Skeletal muscle tissue (tissue), 4 donors: Measurements from ENCODE around the gene ECHDC1. TPM values are rescaled to one million over a fixed set of nuclear protein-coding genes. Genes with fewer than 3 reads are reported as not detected.
"Not testable (repeated sequence)": the region's sequence is repeated elsewhere in the genome, so short reads cannot be mapped to it uniquely, and the experiment has no call there.

Experiments used
- H3K27ac ChIP-seq: one replicate; pipeline ENCODE4 v1.7.0; 2013; ENCODE audit warnings: mild to moderate bottlenecking, low read depth, low read length, inconsistent platforms
- H3K27me3 ChIP-seq, 3 donors: one replicate each; pipeline ENCODE4 v1.7.0; 2013; ENCODE audit warnings: low read length in 3 of 3; ENCODE audit not compliant: control insufficient read depth in 3 of 3, insufficient read depth in 3 of 3
- H3K36me3 ChIP-seq, 3 donors: one replicate each; pipeline ENCODE4 v1.7.0; 2013; ENCODE audit warnings: low read length in 3 of 3; ENCODE audit not compliant: control insufficient read depth in 3 of 3, insufficient read depth in 3 of 3
- H3K4me1 ChIP-seq, 3 donors: one replicate each; pipeline ENCODE4 v1.7.0; 2013; ENCODE audit warnings: low read length in 3 of 3, mild to moderate bottlenecking in 3 of 3; ENCODE audit not compliant: control insufficient read depth in 3 of 3, insufficient read depth in 3 of 3
- H3K4me3 ChIP-seq, 3 donors: one replicate each; pipeline ENCODE4 v1.7.0; 2013; ENCODE audit warnings: low read length in 3 of 3
- H3K9ac ChIP-seq, 3 donors: one replicate each; pipeline ENCODE4 v1.7.0; 2013; ENCODE audit warnings: low read length in 3 of 3, mild to moderate bottlenecking in 3 of 3, moderate library complexity in 2 of 3, low read depth in 1 of 3
- H3K9me3 ChIP-seq, 3 donors: one replicate each; pipeline ENCODE4 v1.7.0; 2013; ENCODE audit warnings: low read length in 3 of 3; ENCODE audit not compliant: control insufficient read depth in 3 of 3
- total RNA-seq: library from RNA; depleted of rRNA; stranded (reverse); fragments of >200 nt; gene quantifications from one replicate; pipeline ENCODE4 v1.2.3, GENCODE V29; 2014
- donor health status: Osteomylitis.

The ECHDC1 gene
- total RNA-seq, 1 donor from 2014 or later, result 36.0 TPM

DNA sequence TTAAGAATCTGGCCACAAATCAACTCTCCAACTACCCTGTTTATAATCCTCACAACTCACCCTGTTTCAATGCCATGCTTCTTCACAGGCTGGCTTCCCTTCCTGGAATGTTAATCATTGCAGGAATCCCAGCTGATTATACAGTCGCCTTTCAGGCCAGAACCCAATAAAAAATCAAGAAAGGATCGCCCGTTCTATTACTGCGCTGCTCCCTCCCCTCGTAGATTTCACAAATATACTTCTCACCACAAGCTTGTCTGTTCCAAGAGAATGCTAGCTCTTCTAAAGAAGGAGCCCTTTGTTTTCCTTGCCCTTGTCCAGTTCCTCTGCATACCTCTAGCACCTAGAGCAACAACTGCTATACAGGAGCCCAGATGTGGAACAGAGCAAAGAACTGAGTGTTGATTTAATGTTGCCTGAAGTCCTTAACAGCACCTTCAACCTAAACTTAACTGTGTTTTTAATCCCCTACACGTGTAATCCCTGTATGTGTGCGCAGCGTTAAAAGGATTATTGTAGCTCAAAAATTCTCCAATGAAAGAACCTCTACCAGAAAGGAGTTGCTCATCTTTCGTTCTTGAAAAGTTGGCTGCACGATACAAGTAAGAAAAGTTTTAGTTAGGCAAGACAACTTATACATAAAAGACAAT is 988 bp downstream of the ECHDC1 start:
- Histone ChIP-seq H3K4me1 (peaks cover 5 to 25% (median 20%) of the 10 kb centered on the region in 3 donors), H3K9ac (peak overlapping the region; percentile 79 to 90 (median 87)), H3K9me3 (no peaks in the 10 kb centered on the region), H3K36me3 (no peaks in the 10 kb centered on the region), H3K27me3 (no peaks in the 10 kb centered on the region), H3K4me3 (peak overlapping the region; percentile 93 to 99 (median 96)), H3K27ac (peak overlapping the region; percentile 70)

DNA sequence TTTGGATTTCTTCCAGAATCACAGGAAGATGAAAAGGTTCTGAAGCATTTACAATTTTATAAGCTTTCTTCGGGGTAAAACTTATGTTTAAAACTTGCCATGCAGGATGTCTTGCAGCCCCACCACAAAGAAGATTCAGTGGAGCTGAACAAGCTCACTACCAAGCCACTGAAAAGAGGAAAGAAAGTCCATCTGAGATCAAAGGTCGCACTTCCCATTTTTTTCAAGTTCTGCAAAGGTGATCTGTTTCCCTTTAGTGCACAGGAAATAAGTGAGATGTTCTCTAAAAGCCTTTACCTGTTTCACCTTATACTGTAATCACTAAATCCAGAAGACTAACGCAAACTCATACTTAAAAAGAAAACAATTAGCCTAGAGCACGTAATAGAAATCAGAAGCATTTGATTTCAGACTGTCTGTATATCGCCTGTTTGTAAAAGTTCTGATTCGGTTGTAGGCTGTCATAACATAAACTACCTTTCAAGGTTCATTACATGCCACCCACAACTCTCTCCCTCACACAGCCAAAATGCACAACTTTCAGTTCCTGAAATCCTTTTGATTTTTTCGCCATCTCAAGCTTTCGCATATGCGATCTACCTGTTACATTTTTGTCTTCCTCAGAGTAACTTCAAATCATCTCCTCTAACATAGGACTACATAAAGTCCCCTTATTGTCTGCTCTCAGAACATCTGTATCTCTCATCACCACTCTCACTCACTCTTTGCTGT is 1.8 kb downstream of the ECHDC1 start:
- H3K27ac ChIP-seq, result no peak overlapping the region

DNA sequence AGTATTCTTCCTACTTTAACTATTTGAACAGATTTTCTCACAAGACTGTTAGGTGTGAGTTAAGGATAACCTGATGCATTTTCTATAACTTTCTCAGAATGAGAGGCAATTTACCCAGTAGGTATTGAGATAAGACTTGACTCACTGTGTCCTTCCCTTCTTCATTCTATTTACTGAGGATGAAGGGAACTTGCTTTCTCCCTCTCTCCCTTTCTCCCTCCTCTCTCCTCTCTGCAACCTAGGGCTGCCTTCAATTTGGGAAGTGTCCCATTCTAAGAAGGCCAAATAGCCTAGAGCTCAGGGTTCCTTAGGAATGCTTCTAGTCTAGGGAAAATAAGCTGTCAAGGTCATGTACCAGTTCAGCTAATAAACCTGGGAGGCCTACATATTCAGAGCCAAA is 3.2 kb downstream of the ECHDC1 start:
- no peaks in the 10 kb centered on the region for H3K36me3 ChIP-seq
- no peak overlapping the region for H3K4me3 ChIP-seq
- no peaks in the 10 kb centered on the region for H3K9me3 ChIP-seq
- no peak overlapping the region for H3K27ac ChIP-seq
- H3K4me1 ChIP-seq, result peaks cover 5 to 25% (median 20%) of the 10 kb centered on the region in 3 donors
- no peaks in the 10 kb centered on the region for H3K27me3 ChIP-seq
- H3K9ac ChIP-seq, result peak overlapping the region in 1 of 3 donors; percentile 4

More for the DNA sequence above, 1.8 kb downstream of the ECHDC1 start:
- H3K4me3 ChIP-seq, result peak overlapping the region; percentile 93 to 99 (median 96)
- peak overlapping the region; percentile 47 to 90 (median 79) for H3K9ac ChIP-seq
- H3K36me3 ChIP-seq, result no peaks in the 10 kb centered on the region
- H3K9me3 ChIP-seq, result no peaks in the 10 kb centered on the region
- H3K4me1 ChIP-seq, result peaks cover 5 to 25% (median 20%) of the 10 kb centered on the region in 3 donors
- H3K27me3 ChIP-seq, result no peaks in the 10 kb centered on the region

DNA sequence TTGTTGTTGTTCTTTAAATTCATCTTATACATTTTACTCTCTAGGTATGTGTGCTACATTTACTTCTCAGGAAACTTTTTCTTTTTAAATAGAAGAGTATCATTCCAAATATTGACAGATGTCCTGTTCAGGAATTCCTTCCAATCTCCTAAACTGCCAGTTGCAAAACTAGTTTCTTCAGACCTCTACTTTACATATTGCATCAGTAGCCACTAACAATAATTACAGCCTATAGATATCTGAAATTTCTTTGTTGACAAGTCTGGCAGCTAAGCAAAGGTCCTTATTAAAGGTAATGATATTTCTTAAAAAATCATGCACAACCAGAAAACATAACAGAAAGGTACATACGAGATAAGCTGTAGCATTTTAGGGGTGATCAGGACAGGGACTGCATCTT is 4.5 kb downstream of the ECHDC1 start:
- Histone ChIP-seq H3K9ac (no peak overlapping the region), H3K27ac (no peak overlapping the region), H3K4me1 (peaks cover 3 to 20% (median 13%) of the 10 kb centered on the region in 3 donors), H3K4me3 (no peak overlapping the region), H3K27me3 (no peaks in the 10 kb centered on the region), H3K9me3 (no peaks in the 10 kb centered on the region), H3K36me3 (no peaks in the 10 kb centered on the region)

DNA sequence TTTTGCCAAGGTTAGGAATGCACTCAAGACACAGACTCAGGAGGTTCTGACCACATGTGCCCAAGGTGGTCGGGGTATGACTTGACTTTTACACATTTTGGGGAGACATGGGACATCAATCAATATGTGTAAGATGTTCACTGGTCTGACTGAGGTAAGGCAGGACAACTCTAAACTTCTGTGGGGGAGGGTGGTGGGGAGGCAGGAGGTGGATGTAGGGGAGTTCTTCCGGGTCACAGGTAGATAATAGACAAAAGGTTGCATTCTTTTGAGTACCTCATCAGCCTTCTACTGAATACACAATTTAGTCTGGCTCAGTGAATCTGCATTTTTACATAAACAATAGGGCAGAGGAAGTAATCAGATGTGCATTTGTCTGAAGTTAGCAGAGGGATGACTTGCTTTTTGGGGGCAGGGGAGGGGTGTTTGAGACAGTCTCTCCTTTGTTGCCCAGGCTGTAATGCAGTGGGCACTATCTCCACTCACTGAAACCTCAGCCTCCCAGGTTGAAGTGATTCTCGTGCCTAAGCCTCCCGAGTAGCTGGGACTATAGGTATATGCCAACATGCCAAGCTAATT is 10.9 kb downstream of the ECHDC1 start:
- Histone ChIP-seq H3K4me3 (no peak overlapping the region), H3K9ac (no peak overlapping the region), H3K27ac (no peak overlapping the region), H3K9me3 (no peaks in the 10 kb centered on the region), H3K36me3 (peaks cover 0 to 3% (median 0%) of the 10 kb centered on the region in 3 donors), H3K27me3 (no peaks in the 10 kb centered on the region), H3K4me1 (no peaks in the 10 kb centered on the region)

DNA sequence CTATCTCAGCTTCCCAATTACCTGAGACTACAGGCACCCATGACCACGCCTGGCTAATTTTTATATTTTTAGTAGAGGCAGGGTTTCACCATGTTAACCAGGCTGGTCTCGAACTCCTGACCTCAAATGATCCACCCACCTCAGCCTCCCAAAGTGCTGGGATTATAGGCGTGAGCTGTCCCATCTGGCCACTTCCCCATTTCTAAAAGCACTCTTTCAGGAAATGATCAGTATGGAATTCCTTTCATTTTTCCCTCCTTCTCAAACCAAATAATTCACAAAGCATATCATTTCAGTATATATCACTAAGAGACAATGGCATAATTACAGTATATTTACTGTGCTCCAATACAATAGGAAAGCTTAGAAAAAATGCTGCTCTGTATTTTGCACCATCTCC is 12.2 kb downstream of the ECHDC1 start:
- not testable (repeated sequence) for H3K9ac ChIP-seq

DNA sequence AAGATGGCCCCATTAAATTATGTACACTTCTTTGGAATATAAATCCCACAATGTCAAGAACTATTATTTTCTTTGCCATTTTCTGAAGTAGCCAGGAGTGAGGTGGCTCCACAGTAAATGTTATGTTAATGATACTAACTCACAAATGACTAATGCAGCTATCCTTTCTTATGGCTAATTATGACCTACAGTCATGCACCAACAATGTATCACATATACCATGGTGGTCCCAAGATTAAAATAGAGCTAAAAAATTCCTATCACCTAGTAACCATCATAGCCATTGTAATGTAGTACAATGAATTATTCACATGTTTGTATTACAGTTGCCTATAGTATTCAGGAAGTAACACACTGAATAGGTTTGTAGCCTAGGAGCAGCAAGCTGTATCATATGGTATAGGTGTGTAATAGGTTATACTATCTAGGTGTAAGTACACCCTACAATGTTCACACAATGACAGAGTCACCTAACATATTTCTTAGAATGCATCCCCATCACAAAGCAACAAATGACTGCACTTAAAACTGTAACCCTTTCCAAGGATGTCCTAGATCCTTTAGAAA is 15.3 kb downstream of the ECHDC1 start:
- H3K27me3 ChIP-seq, result no peaks in the 10 kb centered on the region
- H3K27ac ChIP-seq, result no peak overlapping the region
- H3K4me1 ChIP-seq, result no peaks in the 10 kb centered on the region
- no peak overlapping the region for H3K9ac ChIP-seq
- no peak overlapping the region for H3K4me3 ChIP-seq
- no peaks in the 10 kb centered on the region for H3K9me3 ChIP-seq
- peaks cover 3 to 15% (median 8%) of the 10 kb centered on the region in 3 donors for H3K36me3 ChIP-seq

More for the DNA sequence above, 12.2 kb downstream of the ECHDC1 start:
- H3K27me3 ChIP-seq, H3K4me3 ChIP-seq, H3K4me1 ChIP-seq, H3K27ac ChIP-seq, H3K9me3 ChIP-seq: not testable (repeated sequence)
- peaks cover 0 to 11% (median 5%) of the 10 kb centered on the region in 3 donors for H3K36me3 ChIP-seq

DNA sequence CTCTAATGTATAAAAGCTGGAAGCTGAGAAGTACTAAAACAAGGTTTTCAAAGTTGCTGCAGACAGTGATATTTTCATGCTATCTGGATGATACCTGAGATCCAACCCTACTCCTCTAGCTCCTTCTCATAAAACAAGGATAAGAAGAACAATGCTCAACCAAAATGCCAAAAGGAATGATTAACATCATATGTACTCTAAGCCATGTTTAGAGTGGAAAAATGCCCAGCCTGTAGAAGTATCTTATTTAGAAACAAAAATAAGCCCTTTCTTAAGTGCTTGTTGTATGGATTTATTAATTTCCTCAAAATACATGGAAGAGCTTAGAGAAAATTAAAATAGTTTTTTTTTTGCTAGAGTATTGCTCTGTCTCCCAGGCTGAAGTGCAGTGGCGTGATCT is 23.7 kb downstream of the ECHDC1 start:
- no peak overlapping the region for H3K9ac ChIP-seq
- peaks cover 0 to 3% (median 0%) of the 10 kb centered on the region in 3 donors for H3K36me3 ChIP-seq
- no peaks in the 10 kb centered on the region for H3K27me3 ChIP-seq
- no peaks in the 10 kb centered on the region for H3K9me3 ChIP-seq
- H3K27ac ChIP-seq, result no peak overlapping the region
- H3K4me1 ChIP-seq, result no peaks in the 10 kb centered on the region
- no peak overlapping the region for H3K4me3 ChIP-seq

DNA sequence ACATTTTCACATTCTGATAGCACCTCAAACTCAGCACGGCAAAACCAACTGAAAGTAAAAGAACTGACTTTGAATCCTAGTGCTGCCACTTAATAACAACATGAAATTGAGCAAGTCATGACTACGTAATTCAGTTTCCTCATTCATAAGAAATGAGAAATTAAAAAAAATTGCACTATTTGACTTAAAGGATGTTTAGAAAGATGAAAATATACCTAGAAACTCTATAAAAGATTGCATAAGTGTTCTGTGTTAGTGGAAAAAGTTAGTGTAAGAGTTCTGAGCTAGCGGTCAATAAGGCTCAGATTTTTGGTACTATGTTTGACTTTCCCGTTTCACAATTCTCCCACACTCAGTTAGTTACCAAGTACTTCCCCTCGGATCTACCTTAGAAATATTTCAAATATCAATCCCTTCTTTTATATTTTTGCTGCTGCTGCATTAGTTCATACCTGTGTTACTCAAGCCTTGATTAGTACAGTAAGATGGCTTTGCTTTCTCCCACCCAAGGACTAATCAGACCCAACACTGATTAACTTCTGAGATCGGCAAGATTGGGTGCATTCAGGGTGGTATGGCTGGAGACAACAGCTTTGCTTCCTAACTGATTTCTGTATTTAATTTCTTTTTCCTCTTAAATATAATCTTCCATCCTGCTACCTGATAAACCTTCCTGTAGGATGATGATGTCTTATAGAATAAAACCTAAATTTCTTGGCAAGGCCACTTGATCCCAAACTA is 25.9 kb downstream of the ECHDC1 start:
- no peak overlapping the region for H3K27ac ChIP-seq
- no peaks in the 10 kb centered on the region for H3K27me3 ChIP-seq
- no peaks in the 10 kb centered on the region for H3K4me1 ChIP-seq

More for the DNA sequence above, 25.9 kb downstream of the ECHDC1 start:
- Histone ChIP-seq H3K9me3 (no peaks in the 10 kb centered on the region), H3K36me3 (peaks cover 0 to 12% (median 3%) of the 10 kb centered on the region in 3 donors), H3K9ac (no peak overlapping the region), H3K4me3 (no peak overlapping the region)
